H9 (cell line): ENCODE results near the gene NAA10. TPM values are rescaled to one million over a fixed set of nuclear protein-coding genes. Genes with fewer than 3 reads are reported as not detected.

Experiments
- DNase-seq: peaks from one replicate; pipeline ENCODE4 v3.0.0-alpha.2; 2017
- H2AFZ ChIP-seq: one replicate; pipeline ENCODE4 v1.6.1; 2013; ENCODE audit warnings: mild to moderate bottlenecking, low read length, control low read depth, moderate library complexity
- H2AK5ac ChIP-seq: 2 replicates; pipeline ENCODE4 v1.6.1; 2013; ENCODE audit warnings: low read length, control low read depth, mixed read lengths; ENCODE audit not compliant: insufficient read length
- H2BK120ac ChIP-seq: one replicate; pipeline ENCODE4 v1.6.1; 2013; ENCODE audit warnings: low read depth, mild to moderate bottlenecking, low read length, control low read depth, inconsistent platforms; ENCODE audit not compliant: poor library complexity, severe bottlenecking
- H2BK12ac ChIP-seq: 2 replicates; pipeline ENCODE4 v1.6.1; 2013; ENCODE audit warnings: low read length, control low read depth, mixed read lengths, low read depth; ENCODE audit not compliant: insufficient read length
- H2BK15ac ChIP-seq: 2 replicates; pipeline ENCODE4 v1.6.1; 2013; ENCODE audit warnings: low read depth, low read length, control low read depth
- H2BK20ac ChIP-seq: one replicate; pipeline ENCODE4 v1.6.1; 2013; ENCODE audit warnings: low read depth, mild to moderate bottlenecking, low read length, control low read depth, inconsistent platforms; ENCODE audit not compliant: poor library complexity, severe bottlenecking
- H2BK5ac ChIP-seq: 2 replicates; pipeline ENCODE4 v1.6.1; 2013; ENCODE audit warnings: low read length, control low read depth, mixed read lengths; ENCODE audit not compliant: insufficient read length
- H3K14ac ChIP-seq: 2 replicates; pipeline ENCODE4 v1.6.1; 2013; ENCODE audit warnings: low read length, control low read depth; ENCODE audit not compliant: insufficient read depth
- H3K18ac ChIP-seq: 2 replicates; pipeline ENCODE4 v1.6.1; 2013; ENCODE audit warnings: low read depth, mild to moderate bottlenecking, mixed read lengths, low read length, control low read depth; ENCODE audit not compliant: insufficient read length
- H3K23ac ChIP-seq: 2 replicates; pipeline ENCODE4 v1.6.1; 2013; ENCODE audit warnings: low read length, control low read depth, mixed read lengths, low read depth; ENCODE audit not compliant: insufficient read length
- H3K23me2 ChIP-seq: 2 replicates; pipeline ENCODE4 v1.6.1; 2013; ENCODE audit warnings: low read depth, mild to moderate bottlenecking, mixed read lengths, low read length, control low read depth; ENCODE audit not compliant: insufficient read length, poor library complexity, severe bottlenecking
- H3K27ac ChIP-seq: 2 replicates; pipeline ENCODE4 v1.5.1; 2013; ENCODE audit warnings: low read length, control low read depth, mixed read lengths, low read depth; ENCODE audit not compliant: insufficient read length
- H3K27me3 ChIP-seq: 2 replicates; pipeline ENCODE4 v1.6.1; 2013; ENCODE audit warnings: low read length, control low read depth, inconsistent platforms; ENCODE audit not compliant: insufficient read depth
- H3K4ac ChIP-seq: 2 replicates; pipeline ENCODE4 v1.6.1; 2013; ENCODE audit warnings: low read depth, mild to moderate bottlenecking, control low read depth, inconsistent platforms, low read length, moderate library complexity
- H3K4me1 ChIP-seq: 2 replicates; pipeline ENCODE4 v1.6.1; 2013; ENCODE audit warnings: low read length, control low read depth, inconsistent platforms; ENCODE audit not compliant: insufficient read depth
- H3K4me2 ChIP-seq: 2 replicates; pipeline ENCODE4 v1.6.1; 2013; ENCODE audit warnings: low read length, control low read depth, mixed read lengths; ENCODE audit not compliant: insufficient read length, insufficient read depth
- H3K56ac ChIP-seq: 2 replicates; pipeline ENCODE4 v1.6.1; 2013; ENCODE audit warnings: low read depth, mild to moderate bottlenecking, mixed read lengths, low read length, control low read depth; ENCODE audit not compliant: insufficient read length
- H3K79me1 ChIP-seq: 2 replicates; pipeline ENCODE4 v1.6.1; 2013; ENCODE audit warnings: low read depth, mild to moderate bottlenecking, moderate library complexity, low read length, control low read depth, inconsistent platforms; ENCODE audit not compliant: insufficient read depth, poor library complexity, severe bottlenecking
- H3K79me2 ChIP-seq: 2 replicates; pipeline ENCODE4 v1.6.1; 2013; ENCODE audit warnings: low read length, control low read depth, inconsistent platforms; ENCODE audit not compliant: insufficient read depth
- H3K9ac ChIP-seq: 2 replicates; pipeline ENCODE4 v1.6.1; 2013; ENCODE audit warnings: low read length, control low read depth, mixed read lengths; ENCODE audit not compliant: insufficient read length; ENCODE audit errors: extremely low read depth
- H3K9me3 ChIP-seq: one replicate; pipeline ENCODE4 v1.6.1; 2013; ENCODE audit warnings: low read depth, low read length, inconsistent platforms; ENCODE audit not compliant: control insufficient read depth
- H3T11ph ChIP-seq: one replicate; pipeline ENCODE4 v1.6.1; 2013; ENCODE audit warnings: mild to moderate bottlenecking, low read length, control low read depth, inconsistent platforms
- H4K20me1 ChIP-seq: one replicate; pipeline ENCODE4 v1.6.1; 2013; ENCODE audit not compliant: control insufficient read depth, insufficient read length, insufficient read depth
- H4K5ac ChIP-seq: 2 replicates; pipeline ENCODE4 v1.6.1; 2013; ENCODE audit warnings: low read depth, mild to moderate bottlenecking, mixed read lengths, low read length, control low read depth; ENCODE audit not compliant: insufficient read length
- H4K8ac ChIP-seq: replicated peaks from 2 replicates; pipeline ENCODE4 v1.6.1; 2013; ENCODE audit warnings: low read length, control low read depth, mixed read lengths, low read depth; ENCODE audit not compliant: insufficient read length
- H4K91ac ChIP-seq: 2 replicates; pipeline ENCODE4 v1.6.1; 2013; ENCODE audit warnings: low read depth, mild to moderate bottlenecking, moderate library complexity, mixed read lengths, low read length, control low read depth; ENCODE audit not compliant: insufficient read length
- H3K27ac Mint-ChIP-seq, 3 experiments: 2 replicates in 2 of 3; 3 replicates in 1 of 3; pipeline ENCODE4 v1.8.0; 2020 to 2021; ENCODE audit warnings: mixed read lengths in 3 of 3, mild to moderate bottlenecking in 1 of 3, moderate library complexity in 1 of 3
- H3K27me3 Mint-ChIP-seq: 2 replicates; pipeline ENCODE4 v1.8.0; 2021; ENCODE audit warnings: low read depth, mild to moderate bottlenecking, moderate library complexity, mixed read lengths
- H3K36me3 Mint-ChIP-seq, 3 experiments: 2 replicates in 2 of 3; 3 replicates in 1 of 3; pipeline ENCODE4 v1.8.0; 2020 to 2021; ENCODE audit warnings: low read depth in 3 of 3, mixed read lengths in 3 of 3; ENCODE audit not compliant: insufficient read depth in 1 of 3
- H3K4me1 Mint-ChIP-seq, 2 experiments: 2 replicates each; pipeline ENCODE4 v1.8.0; 2020; ENCODE audit warnings: mixed read lengths in 2 of 2
- H3K4me3 Mint-ChIP-seq, 2 experiments: 2 replicates in 1 of 2; 3 replicates in 1 of 2; pipeline ENCODE4 v1.8.0; 2020 to 2021; ENCODE audit warnings: mild to moderate bottlenecking in 2 of 2, mixed read lengths in 2 of 2, moderate library complexity in 1 of 2
- H3K9me3 Mint-ChIP-seq, 2 experiments: 2 replicates in 1 of 2; 3 replicates in 1 of 2; pipeline ENCODE4 v1.8.0; 2020; ENCODE audit warnings: mild to moderate bottlenecking in 2 of 2, mixed read lengths in 2 of 2, moderate library complexity in 1 of 2
- WGBS: extraction: QIAGEN DNeasy Blood & Tissue Kit; methylation state at CpG from one replicate; pipeline ENCODE4 v1.1.7; 2013; ENCODE audit warnings: missing lambda C conversion rate, low lambda C conversion rate, mixed read lengths; ENCODE audit not compliant: insufficient read length; ENCODE audit errors: extremely low coverage; 5-methylcytosine and 5-hydroxymethylcytosine counted together
- total RNA-seq: library from RNA; stranded (reverse); gene quantifications from 2 replicates; pipeline ENCODE4 v1.2.1, GENCODE V29; 2021
- TF ChIP-seq, protein P1 (sequence below): fragments of 200-600 bp; sonication (generic); conservative IDR thresholded peaks from 3 replicates; pipeline ENCODE4 v1.8.0; 2021; ENCODE audit warnings: antibody characterized with exemption, mild to moderate bottlenecking

NAA10 gene
- total RNA-seq, 1 experiment from 2014 or later = 101 TPM

DNA sequence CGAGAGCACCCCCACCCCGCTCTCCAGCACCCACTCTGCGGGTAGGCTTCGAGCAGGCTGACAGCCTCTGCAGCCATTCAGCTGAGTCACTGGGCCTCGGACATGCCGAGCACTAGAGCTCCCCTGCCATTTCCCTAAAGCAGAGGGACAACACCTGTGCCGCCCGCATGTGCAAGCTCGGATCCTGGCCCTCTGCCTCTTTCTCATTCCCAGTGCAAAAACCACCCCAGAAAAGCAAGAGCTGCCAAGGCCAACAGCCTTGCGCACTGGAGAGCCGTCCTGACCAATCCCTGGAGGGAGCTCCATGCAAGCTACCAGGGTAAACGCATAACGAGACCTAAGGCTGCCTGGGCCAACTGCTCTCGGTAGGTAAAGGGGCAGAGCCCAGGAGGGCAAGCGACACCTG lies 31.4 kb upstream of the NAA10 start:
- H3K9me3 ChIP-seq = no peaks in the 10 kb centered on the region
- no peak overlapping the region for H2BK20ac ChIP-seq
- Mint-ChIP-seq H3K36me3 (peaks cover 27 to 60% (median 43%) of the 10 kb centered on the region in 3 experiments), H3K27ac (peak overlapping the region; percentile 62 to 90 (median 90)), H3K4me1 (peaks cover 29 to 38% of the 10 kb centered on the region in 2 experiments), H3K4me3 (peak overlapping the region in 1 of 2 experiments; percentile 53; a peak in 2 of 5 replicates), H3K9me3 (peaks cover 0 to 3% of the 10 kb centered on the region in 2 experiments; a peak in 1 of 5 replicates), H3K27me3 (peaks cover 1% of the 10 kb centered on the region; the same call in 1 of the 2 replicates)
- H2AFZ ChIP-seq = no peak overlapping the region
- no peak overlapping the region for H3K9ac ChIP-seq
- no peak overlapping the region for H3K56ac ChIP-seq
- no peak overlapping the region for H3K23ac ChIP-seq
- no peak overlapping the region for H2BK120ac ChIP-seq
- no peaks in the 10 kb centered on the region for H3K27me3 ChIP-seq
- H2BK15ac ChIP-seq = no peak overlapping the region
- peaks cover 5% of the 10 kb centered on the region for H3K79me1 ChIP-seq
- no peak overlapping the region for H3K27ac ChIP-seq
- H4K8ac ChIP-seq = no peak overlapping the region
- peaks cover 4% of the 10 kb centered on the region; the same call in 1 of the 2 replicates for H3K4me1 ChIP-seq
- TF ChIP-seq, protein P1, sequence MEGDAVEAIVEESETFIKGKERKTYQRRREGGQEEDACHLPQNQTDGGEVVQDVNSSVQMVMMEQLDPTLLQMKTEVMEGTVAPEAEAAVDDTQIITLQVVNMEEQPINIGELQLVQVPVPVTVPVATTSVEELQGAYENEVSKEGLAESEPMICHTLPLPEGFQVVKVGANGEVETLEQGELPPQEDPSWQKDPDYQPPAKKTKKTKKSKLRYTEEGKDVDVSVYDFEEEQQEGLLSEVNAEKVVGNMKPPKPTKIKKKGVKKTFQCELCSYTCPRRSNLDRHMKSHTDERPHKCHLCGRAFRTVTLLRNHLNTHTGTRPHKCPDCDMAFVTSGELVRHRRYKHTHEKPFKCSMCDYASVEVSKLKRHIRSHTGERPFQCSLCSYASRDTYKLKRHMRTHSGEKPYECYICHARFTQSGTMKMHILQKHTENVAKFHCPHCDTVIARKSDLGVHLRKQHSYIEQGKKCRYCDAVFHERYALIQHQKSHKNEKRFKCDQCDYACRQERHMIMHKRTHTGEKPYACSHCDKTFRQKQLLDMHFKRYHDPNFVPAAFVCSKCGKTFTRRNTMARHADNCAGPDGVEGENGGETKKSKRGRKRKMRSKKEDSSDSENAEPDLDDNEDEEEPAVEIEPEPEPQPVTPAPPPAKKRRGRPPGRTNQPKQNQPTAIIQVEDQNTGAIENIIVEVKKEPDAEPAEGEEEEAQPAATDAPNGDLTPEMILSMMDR = no peak
- DNase-seq = no peak
- H3K14ac ChIP-seq = no peak overlapping the region
- no peaks in the 10 kb centered on the region for H4K20me1 ChIP-seq
- peaks cover 50% of the 10 kb centered on the region; the same call in 1 of the 2 replicates for H3K79me2 ChIP-seq
- no peak overlapping the region for H3K4me2 ChIP-seq
- H3K23me2 ChIP-seq = peaks cover 13% of the 10 kb centered on the region
- H3T11ph ChIP-seq = no peak overlapping the region
- H4K5ac ChIP-seq = no peak overlapping the region
- no peak overlapping the region for H3K4ac ChIP-seq
- no peak overlapping the region for H2BK12ac ChIP-seq
- H2BK5ac ChIP-seq = no peak overlapping the region
- WGBS = no CpG with 5 or more reads among the region's 15 CpGs
- no peak overlapping the region for H3K18ac ChIP-seq
- H2AK5ac ChIP-seq = no peak overlapping the region
- H4K91ac ChIP-seq = no peak overlapping the region
